GM21723 (cell line): ENCODE results near the gene NHLRC3.
"Not testable (repeated sequence)": the region's sequence is repeated elsewhere in the genome, so short reads cannot be mapped to it uniquely, and the experiment has no call there.

Experiments
- ATAC-seq: cut with Tn5 transposase; IDR thresholded peaks from one replicate; pipeline ENCODE4 v1.9.1; 2021; ENCODE audit warnings: mild to moderate bottlenecking, moderate library complexity; ENCODE audit not compliant: unreplicated experiment

NHLRC3 gene

DNA sequence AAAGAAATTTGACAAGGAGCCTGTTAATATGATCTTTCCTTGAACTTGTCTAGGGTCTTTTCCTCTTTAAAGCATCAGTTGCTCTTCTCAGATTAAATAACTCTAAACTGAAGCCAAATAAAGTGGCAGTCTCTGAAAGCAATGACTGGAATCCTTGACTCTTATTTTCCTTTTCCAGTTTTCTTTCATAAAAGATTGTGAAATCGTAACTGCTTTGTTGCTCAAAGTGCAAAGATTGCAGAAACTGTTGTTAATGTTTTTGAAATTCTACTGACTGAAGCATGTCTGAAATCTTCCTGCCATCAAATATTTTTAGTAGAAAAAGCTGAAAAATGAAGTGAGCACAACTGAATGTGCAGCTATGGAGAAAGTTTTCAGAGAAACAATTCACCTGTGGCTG is 1.9 kb downstream of the NHLRC3 start:
- ATAC-seq: no peak

- ATAC-seq: peak; percentile 87
These were observed 6.3 kb downstream of the NHLRC3 start for GRCh38 chr13:39044536-39044935.

- ATAC-seq: no peak
These were observed 9.3 kb downstream of the NHLRC3 start for GRCh38 chr13:39047560-39047959.

- no peak for ATAC-seq
These were observed 10.6 kb downstream of the NHLRC3 start for GRCh38 chr13:39048806-39049205.

- no peak for ATAC-seq
These were observed 11.0 kb downstream of the NHLRC3 start for GRCh38 chr13:39049274-39049673.

GRCh38 chr13:39051157-39051556 is 12.9 kb downstream of the NHLRC3 start:
- ATAC-seq: no peak

DNA sequence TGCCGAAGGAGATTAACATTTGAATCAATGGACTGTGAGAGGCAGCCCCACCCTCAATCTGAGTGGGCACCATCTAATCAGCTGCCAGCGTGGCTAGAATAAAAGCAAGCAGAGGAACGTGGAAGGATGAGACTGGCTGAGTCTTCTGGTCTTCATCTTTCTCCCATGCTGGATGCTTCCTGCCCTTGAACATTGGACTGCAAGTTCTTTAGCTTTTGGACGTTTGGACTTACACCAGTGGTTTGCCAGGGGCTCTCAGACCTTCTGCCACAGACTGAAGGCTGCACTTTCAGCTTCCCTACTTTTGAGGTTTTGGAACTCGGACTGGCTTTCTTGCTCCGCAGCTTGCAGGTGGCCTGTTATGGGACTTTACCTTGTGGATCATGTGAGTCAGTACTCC is 14.7 kb downstream of the NHLRC3 start:
- ATAC-seq: no peak

DNA sequence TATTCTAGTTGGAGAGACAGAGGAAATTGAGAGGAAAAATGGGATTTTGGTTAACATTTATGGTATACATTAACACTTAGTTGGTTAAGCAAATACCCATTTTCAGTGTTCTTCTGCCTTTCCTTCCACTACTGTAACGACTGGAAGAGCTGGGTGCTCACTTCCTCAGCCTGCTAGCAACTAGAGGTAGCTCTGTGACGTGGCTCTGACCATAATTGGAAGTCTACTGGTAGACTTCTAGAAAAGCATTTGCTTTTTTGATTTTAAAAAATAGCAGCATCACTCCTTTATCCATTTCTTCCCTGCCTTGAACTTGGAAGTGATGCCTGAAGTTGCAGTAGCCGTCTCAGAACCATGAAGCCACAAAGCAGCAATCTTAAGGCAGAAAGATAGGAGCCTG is 15.9 kb downstream of the NHLRC3 start:
- ATAC-seq: no peak

DNA sequence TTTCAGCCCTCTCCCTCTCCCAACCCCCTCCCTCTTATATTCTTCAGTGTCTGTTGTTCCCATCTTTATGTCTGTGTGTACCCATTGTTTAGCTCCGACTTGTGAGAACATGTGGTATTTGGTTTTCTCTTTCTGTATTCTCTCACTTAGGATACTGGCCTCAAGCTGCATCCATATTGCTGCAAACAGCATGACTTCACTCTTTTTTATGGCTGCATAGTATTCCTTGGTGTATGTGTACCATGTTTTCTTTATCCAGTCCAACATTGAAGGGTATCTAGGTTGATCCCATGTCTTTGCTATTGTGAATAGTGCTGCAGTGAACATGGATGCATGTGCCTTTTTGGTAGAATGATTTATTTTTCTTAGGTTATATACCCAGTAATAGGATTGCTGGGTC is 17.8 kb downstream of the NHLRC3 start:
- ATAC-seq: no peak

DNA sequence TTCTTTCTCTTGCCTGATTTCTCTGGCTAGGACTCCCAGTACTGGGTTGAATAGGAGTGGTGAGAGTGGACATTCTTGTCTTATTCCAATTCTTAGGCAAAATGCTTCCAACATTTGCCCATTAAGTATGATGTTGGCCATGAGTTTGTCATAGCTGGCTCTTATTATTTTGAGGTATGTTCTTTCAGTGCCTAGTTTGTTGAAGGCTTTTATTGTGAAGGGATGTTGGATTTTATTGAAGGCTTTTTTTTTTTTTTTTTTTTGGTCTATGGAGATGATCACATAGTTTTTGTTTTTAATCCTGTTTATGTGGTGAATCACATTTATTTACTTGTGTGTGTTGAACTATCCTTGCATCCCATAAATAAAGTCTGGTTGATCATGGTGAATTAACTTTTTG is 19.8 kb downstream of the NHLRC3 start:
- no peak for ATAC-seq

GRCh38 chr13:39062004-39062403 is 23.7 kb downstream of the NHLRC3 start:
- ATAC-seq: no peak

DNA sequence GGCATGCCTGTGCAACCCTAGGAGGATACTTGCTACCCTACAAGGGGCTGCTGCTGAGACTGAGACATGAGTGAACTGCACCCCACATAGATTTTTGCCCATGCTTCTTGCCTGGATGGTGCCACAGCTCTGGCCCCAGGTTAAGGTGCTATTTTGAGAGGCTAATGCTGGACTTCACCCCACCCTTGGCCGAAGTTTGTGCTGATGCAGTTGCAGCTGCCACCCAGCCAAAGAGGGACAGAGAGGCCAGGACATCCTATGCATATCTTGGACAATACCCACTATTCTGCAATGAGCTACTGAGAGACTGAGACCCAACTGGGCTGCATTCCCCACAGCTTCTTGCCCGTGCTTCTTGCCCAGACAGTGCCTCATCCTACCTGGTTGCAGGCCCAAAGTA is 34.6 kb downstream of the NHLRC3 start:
- no peak for ATAC-seq

GRCh38 chr13:39073983-39074382 is 35.7 kb downstream of the NHLRC3 start:
- no peak for ATAC-seq

- ATAC-seq: not testable (repeated sequence)
These were observed 48.1 kb downstream of the NHLRC3 start for GRCh38 chr13:39086251-39086945.

GRCh38 chr13:39091586-39091985 is 53.3 kb downstream of the NHLRC3 start:
- no peak for ATAC-seq

DNA sequence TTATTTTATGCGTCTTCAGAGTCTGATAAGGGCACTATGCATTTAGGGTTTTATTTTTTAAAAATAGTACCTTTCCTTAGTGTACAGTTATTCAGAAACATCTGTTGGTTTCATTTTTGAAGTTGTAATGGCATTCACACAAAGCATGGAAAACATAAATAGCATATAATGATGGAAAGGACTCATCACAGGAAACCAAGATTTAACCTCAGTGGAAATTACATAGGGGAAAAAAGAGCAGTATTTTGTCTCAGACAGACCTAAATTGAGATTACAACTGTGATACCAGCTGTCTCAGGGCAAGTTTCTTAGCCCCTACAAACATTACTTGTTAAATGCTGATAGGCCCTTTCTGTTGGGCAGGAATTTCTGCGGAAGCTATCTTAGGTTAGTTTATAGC is 57.2 kb downstream of the NHLRC3 start:
- peak; percentile 66 for ATAC-seq

- ATAC-seq: no peak
These were observed 61.0 kb downstream of the NHLRC3 start for GRCh38 chr13:39099231-39099630.
